HG02970 (cell line): Measurements from ENCODE around the gene EDEM3.
"Not testable (repeated sequence)": the region's sequence is repeated elsewhere in the genome, so short reads cannot be mapped to it uniquely, and the experiment has no call there.

Experiments used
- ATAC-seq: cut with Tn5 transposase; IDR thresholded peaks from one replicate; pipeline ENCODE4 v1.9.1; 2021; ENCODE audit warnings: mild to moderate bottlenecking, moderate library complexity, moderate number of reproducible peaks; ENCODE audit not compliant: unreplicated experiment, low FRiP score

The EDEM3 gene

GRCh38 chr1:184680611-184681225 lies 73.9 kb downstream of the EDEM3 start:
- not testable (repeated sequence) for ATAC-seq

- not testable (repeated sequence) for ATAC-seq
Observed at GRCh38 chr1:184679472-184679871, 75.2 kb downstream of the EDEM3 start.

- no peak for ATAC-seq
Observed at GRCh38 chr1:184677344-184677743, 77.3 kb downstream of the EDEM3 start.

- ATAC-seq, result no peak
Observed at GRCh38 chr1:184673305-184673704, 81.4 kb downstream of the EDEM3 start.

GRCh38 chr1:184672013-184672726 lies 82.5 kb downstream of the EDEM3 start:
- no peak for ATAC-seq

- no peak for ATAC-seq
Observed at GRCh38 chr1:184669391-184669790, 85.3 kb downstream of the EDEM3 start.

- no peak for ATAC-seq
Observed at GRCh38 chr1:184665360-184665759, 89.3 kb downstream of the EDEM3 start.

GRCh38 chr1:184664661-184665060 lies 90.0 kb downstream of the EDEM3 start:
- ATAC-seq, result no peak

- no peak for ATAC-seq
Observed at GRCh38 chr1:184664042-184664660, 90.5 kb downstream of the EDEM3 start.

GRCh38 chr1:184661801-184662200 lies 92.9 kb downstream of the EDEM3 start:
- no peak for ATAC-seq

- ATAC-seq, result no peak
Observed at GRCh38 chr1:184660462-184661191, 94.0 kb downstream of the EDEM3 start.

- no peak for ATAC-seq
Observed at GRCh38 chr1:184658055-184658454, 96.6 kb downstream of the EDEM3 start.

GRCh38 chr1:184656221-184656620 lies 98.4 kb downstream of the EDEM3 start:
- ATAC-seq, result no peak

GRCh38 chr1:184655185-184655584 lies 99.5 kb downstream of the EDEM3 start:
- no peak for ATAC-seq

- ATAC-seq, result no peak
Observed at GRCh38 chr1:184650177-184650866, 104.3 kb downstream of the EDEM3 start.

GRCh38 chr1:184649451-184649888 lies 105.2 kb downstream of the EDEM3 start:
- no peak for ATAC-seq

- no peak for ATAC-seq
Observed at GRCh38 chr1:184648856-184649201, 105.8 kb downstream of the EDEM3 start.

GRCh38 chr1:184648160-184648855 lies 106.3 kb downstream of the EDEM3 start:
- ATAC-seq, result no peak

- ATAC-seq, result no peak
Observed at GRCh38 chr1:184647471-184647870, 107.2 kb downstream of the EDEM3 start.

GRCh38 chr1:184646824-184647223 lies 107.8 kb downstream of the EDEM3 start:
- no peak for ATAC-seq
